ENCODE data around the gene SLCO6A1.

- TF ChIP-seq CTCF (IDR thresholded peaks at IDR 0.05; ENCODE audit: low read length), result no peak
- TF ChIP-seq EZH2phosphoT487 (IDR thresholded peaks at IDR 0.05; ENCODE audit: low read length), result no peak
Observed at GRCh38 chr5:102542057-102542456, 43.3 kb upstream of the SLCO6A1 start.
